Omental fat pad (tissue), 4 donors: ENCODE results near the gene CFAP77. TPM values are rescaled to one million over a fixed set of nuclear protein-coding genes. Genes with fewer than 3 reads are reported as not detected.

Experiments used
- ATAC-seq: fragments of 150-250 bp; one replicate; pipeline ENCODE4 v1.9.1; 2016; ENCODE audit warnings: mild to moderate bottlenecking, moderate library complexity; ENCODE audit not compliant: low FRiP score
- DNase-seq: peaks from one replicate; pipeline ENCODE4 v3.0.0-alpha.2; 2019; ENCODE audit warnings: low spot score
- CTCF ChIP-seq, 3 donors: fragments of 450-650 bp; IDR thresholded peaks; one replicate each; pipeline ENCODE4 v1.5.1; 2016 to 2017; ENCODE audit warnings: antibody characterized with exemption in 3 of 3, mild to moderate bottlenecking in 3 of 3, moderate library complexity in 2 of 3
- total RNA-seq, 4 donors: library from RNA; depleted of rRNA; stranded (reverse); fragments of >200 nt; gene quantifications; one replicate each; pipeline ENCODE4 v1.1.0, GENCODE V29; 2016

Gene CFAP77
- total RNA-seq, 4 donors from 2014 or later = not detected

- ATAC-seq (no peak), DNase-seq (peak; percentile 42)
- no peak for TF ChIP-seq CTCF (IDR thresholded peaks at IDR 0.05)
Observed at GRCh38 chr9:132507670-132508469, 97.9 kb downstream of the CFAP77 start.

GRCh38 chr9:132509928-132510874, 100.2 kb downstream of the CFAP77 start:
- DNase-seq (no peak), ATAC-seq (peak; percentile 12)
- no peak for TF ChIP-seq CTCF (IDR thresholded peaks at IDR 0.05)

- no peak for TF ChIP-seq CTCF (IDR thresholded peaks at IDR 0.05)
Observed at GRCh38 chr9:132511191-132511999, 101.4 kb downstream of the CFAP77 start.

GRCh38 chr9:132513416-132513815, 103.4 kb downstream of the CFAP77 start:
- ATAC-seq (no peak), DNase-seq (no peak)

More at GRCh38 chr9:132511191-132511999, 101.4 kb downstream of the CFAP77 start:
- ATAC-seq (no peak), DNase-seq (no peak)

GRCh38 chr9:132514011-132514744, 104.2 kb downstream of the CFAP77 start:
- ATAC-seq (no peak), DNase-seq (no peak)
- TF ChIP-seq CTCF (IDR thresholded peaks at IDR 0.05) = no peak

More at GRCh38 chr9:132513416-132513815, 103.4 kb downstream of the CFAP77 start:
- no peak for TF ChIP-seq CTCF (IDR thresholded peaks at IDR 0.05)

GRCh38 chr9:132514821-132515220, 104.8 kb downstream of the CFAP77 start:
- TF ChIP-seq CTCF (IDR thresholded peaks at IDR 0.05) = no peak
- ATAC-seq (no peak), DNase-seq (no peak)
